Type B pancreatic cell (in vitro differentiated cells): ENCODE data around the gene CKS1B. TPM values are rescaled to one million over a fixed set of nuclear protein-coding genes. Genes with fewer than 3 reads are reported as not detected.

ENCODE experiments used
- DNase-seq: peaks from one replicate; pipeline ENCODE4 v3.0.0; 2021; ENCODE audit warnings: mixed read lengths; ENCODE audit not compliant: unreplicated experiment; ENCODE audit errors: extremely low spot score
- H3K27ac Mint-ChIP-seq: 2 replicates; pipeline ENCODE4 v1.8.0; 2021; ENCODE audit warnings: mild to moderate bottlenecking, mixed read lengths
- H3K27me3 Mint-ChIP-seq: 2 replicates; pipeline ENCODE4 v1.8.0; 2021; ENCODE audit warnings: mixed read lengths
- H3K36me3 Mint-ChIP-seq: 2 replicates; pipeline ENCODE4 v1.8.0; 2021; ENCODE audit warnings: mixed read lengths
- H3K4me1 Mint-ChIP-seq: one replicate; pipeline ENCODE4 v1.8.0; 2021; ENCODE audit warnings: mixed read lengths; ENCODE audit not compliant: unreplicated experiment
- H3K4me3 Mint-ChIP-seq: 2 replicates; pipeline ENCODE4 v1.8.0; 2021; ENCODE audit warnings: mild to moderate bottlenecking, mixed read lengths
- H3K9me3 Mint-ChIP-seq: 2 replicates; pipeline ENCODE4 v1.8.0; 2021; ENCODE audit warnings: mixed read lengths
- total RNA-seq: library from RNA; stranded (reverse); gene quantifications from 2 replicates; pipeline ENCODE4 v1.2.1, GENCODE V29; 2021; ENCODE audit warnings: low replicate concordance
- TF ChIP-seq, protein P1 (sequence below): fragments of 200-600 bp; sonication (generic); conservative IDR thresholded peaks from 2 replicates; pipeline ENCODE4 v1.5.0; 2021; ENCODE audit warnings: antibody characterized with exemption, mild to moderate bottlenecking

Gene CKS1B
- total RNA-seq, 1 donor from 2014 or later, result 119 TPM

DNA sequence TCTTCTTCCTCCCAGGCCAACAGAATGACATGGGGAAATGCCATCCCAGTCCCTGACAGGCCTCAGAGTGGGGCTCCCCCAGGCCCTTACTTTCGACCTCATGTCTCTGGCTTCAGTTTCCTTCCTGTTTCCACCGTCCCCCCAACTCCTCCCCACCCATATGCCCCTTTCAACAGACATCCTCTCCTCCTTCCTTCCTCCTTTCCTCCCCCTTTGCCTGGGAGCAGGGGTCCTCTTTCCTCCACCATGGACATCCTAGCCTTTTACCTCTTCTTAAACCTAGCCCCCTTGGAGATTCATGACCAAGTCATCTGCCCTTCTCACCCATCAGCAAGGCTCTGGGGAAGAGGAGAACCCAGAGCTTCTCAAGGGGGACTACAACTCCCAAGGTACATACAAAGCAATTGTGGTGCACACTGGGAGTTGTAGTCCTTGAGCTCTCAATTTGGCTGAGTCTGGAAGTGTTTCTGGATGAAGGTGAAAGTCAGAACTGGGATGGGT, 32.2 kb downstream of the CKS1B start:
- H3K27me3 Mint-ChIP-seq, result no peaks in the 10 kb centered on the region
- peaks cover 26% of the 10 kb centered on the region for H3K4me1 Mint-ChIP-seq
- no peak for DNase-seq
- no peaks in the 10 kb centered on the region for H3K9me3 Mint-ChIP-seq
- peak overlapping the region; percentile 83 for H3K27ac Mint-ChIP-seq
- H3K36me3 Mint-ChIP-seq, result no peaks in the 10 kb centered on the region
- H3K4me3 Mint-ChIP-seq, result peak overlapping the region; percentile 81
- TF ChIP-seq, protein P1, sequence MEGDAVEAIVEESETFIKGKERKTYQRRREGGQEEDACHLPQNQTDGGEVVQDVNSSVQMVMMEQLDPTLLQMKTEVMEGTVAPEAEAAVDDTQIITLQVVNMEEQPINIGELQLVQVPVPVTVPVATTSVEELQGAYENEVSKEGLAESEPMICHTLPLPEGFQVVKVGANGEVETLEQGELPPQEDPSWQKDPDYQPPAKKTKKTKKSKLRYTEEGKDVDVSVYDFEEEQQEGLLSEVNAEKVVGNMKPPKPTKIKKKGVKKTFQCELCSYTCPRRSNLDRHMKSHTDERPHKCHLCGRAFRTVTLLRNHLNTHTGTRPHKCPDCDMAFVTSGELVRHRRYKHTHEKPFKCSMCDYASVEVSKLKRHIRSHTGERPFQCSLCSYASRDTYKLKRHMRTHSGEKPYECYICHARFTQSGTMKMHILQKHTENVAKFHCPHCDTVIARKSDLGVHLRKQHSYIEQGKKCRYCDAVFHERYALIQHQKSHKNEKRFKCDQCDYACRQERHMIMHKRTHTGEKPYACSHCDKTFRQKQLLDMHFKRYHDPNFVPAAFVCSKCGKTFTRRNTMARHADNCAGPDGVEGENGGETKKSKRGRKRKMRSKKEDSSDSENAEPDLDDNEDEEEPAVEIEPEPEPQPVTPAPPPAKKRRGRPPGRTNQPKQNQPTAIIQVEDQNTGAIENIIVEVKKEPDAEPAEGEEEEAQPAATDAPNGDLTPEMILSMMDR, result no peak

DNA sequence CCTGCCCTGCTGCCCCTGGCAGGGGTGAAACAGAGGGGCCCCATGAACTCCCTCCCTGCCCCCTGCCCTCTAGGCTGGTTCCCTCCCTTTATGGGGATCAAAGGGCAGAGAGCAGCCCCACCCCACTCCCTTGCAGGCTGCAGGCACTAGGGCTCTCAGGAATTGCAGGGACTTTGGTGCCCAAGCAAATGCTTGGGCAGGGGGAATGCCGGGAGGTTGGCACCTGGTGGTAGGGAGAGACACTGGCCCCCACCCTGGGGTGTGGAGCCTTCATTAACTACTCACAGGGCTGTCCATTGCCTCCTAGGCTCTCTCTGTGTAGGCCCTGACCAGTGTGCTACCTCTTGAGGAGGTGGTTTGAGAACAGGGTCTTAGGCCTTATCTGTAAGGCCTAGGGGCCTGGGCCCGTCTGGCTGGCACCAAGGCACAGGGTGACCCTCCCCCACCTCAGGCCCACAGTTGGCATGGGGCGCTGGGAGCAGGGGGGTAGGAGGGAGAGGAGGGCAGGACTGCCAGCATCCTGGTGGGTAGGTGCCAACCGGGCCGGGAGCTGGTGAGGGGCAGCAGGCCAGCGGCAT, 32.9 kb downstream of the CKS1B start:
- Mint-ChIP-seq H3K27me3 (no peaks in the 10 kb centered on the region), H3K4me1 (peaks cover 31% of the 10 kb centered on the region), H3K4me3 (peak overlapping the region; percentile 81), H3K27ac (no peak overlapping the region), H3K9me3 (no peaks in the 10 kb centered on the region), H3K36me3 (no peaks in the 10 kb centered on the region)
- peak; percentile 69 for DNase-seq
- TF ChIP-seq, protein P1, result no peak

DNA sequence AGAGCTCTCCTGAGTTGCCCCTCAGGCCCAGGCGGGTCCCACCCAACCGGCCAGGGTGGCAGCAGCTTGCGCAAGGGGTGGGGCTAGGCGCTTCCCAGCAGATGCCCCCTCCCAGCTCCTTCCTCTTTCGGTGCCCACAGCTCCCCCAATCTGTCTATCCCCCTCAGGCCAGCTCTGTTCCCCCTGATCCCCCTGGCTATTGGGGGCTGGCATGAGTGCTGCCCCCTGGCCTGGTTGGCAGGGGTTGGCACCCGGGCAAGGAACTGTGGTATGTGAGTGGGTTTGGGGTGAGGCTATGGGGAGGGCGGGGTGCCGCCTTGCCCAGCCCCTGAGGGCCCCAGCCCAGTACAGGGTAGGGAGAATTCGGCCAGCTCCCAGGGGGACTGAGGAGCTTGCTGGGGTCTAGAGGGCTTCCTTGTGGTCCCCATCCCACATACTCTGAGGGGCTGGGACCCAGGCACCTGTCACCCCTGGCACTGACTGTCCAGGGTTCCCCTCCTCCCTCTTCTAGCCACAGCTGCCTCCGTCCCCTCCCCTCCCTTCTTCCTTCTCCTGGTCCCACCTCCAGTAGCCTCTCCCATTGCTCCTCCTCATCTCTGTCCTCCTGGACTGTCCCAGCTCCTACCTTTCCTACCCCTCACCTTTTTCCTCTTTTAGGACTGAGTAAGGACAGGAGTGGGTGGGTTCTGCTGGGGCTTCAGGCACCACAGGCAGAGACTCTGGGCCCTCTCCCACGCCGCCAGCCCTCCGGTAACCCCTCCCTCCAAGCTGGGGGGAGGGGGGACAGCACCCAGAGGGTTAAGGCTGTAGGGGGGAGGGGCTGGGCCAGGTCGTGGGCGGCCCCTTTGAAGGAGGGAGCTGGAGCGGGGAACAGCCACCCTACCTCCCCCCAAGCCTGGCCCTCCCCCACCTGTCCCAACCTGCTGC, 33.8 kb downstream of the CKS1B start:
- peak overlapping the region; percentile 44 for H3K4me3 Mint-ChIP-seq
- H3K27ac Mint-ChIP-seq, result no peak overlapping the region
- peaks cover 40% of the 10 kb centered on the region for H3K4me1 Mint-ChIP-seq

DNA sequence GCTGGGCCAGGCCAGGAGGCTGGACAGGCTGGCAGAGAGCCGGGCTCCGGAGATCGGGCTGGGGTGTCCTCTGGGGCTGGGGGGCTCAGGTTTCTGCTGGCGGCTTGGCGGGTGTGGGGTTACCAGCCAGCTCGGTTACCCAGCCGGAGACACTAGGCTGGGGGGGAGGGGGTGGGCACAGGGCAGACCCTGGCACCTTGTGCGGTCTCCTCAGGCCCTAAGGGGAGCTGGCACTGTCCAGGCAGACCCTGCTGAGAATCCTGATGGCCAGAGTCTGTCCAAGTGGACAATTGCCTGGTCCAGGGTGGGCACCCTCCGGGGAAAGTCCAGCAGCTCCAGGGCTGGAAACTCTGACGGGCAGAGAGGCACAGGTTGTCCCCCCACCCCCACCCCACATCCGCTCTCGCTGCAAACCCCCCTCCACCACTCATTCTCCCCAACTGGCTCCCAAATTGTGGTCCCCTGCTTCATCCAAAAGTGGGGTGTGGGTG, 34.8 kb downstream of the CKS1B start:
- DNase-seq, result no peak
- TF ChIP-seq, protein P1, result no peak
- no peaks in the 10 kb centered on the region for H3K36me3 Mint-ChIP-seq
- no peaks in the 10 kb centered on the region for H3K27me3 Mint-ChIP-seq
- H3K9me3 Mint-ChIP-seq, result no peaks in the 10 kb centered on the region
- peak overlapping the region; percentile 73 for H3K27ac Mint-ChIP-seq
- H3K4me1 Mint-ChIP-seq, result peaks cover 37% of the 10 kb centered on the region
- no peak overlapping the region for H3K4me3 Mint-ChIP-seq

More for the DNA sequence above, 33.8 kb downstream of the CKS1B start:
- TF ChIP-seq, protein P1, result no peak
- DNase-seq, result no peak
- H3K9me3 Mint-ChIP-seq, result no peaks in the 10 kb centered on the region
- H3K27me3 Mint-ChIP-seq, result no peaks in the 10 kb centered on the region
- H3K36me3 Mint-ChIP-seq, result no peaks in the 10 kb centered on the region

DNA sequence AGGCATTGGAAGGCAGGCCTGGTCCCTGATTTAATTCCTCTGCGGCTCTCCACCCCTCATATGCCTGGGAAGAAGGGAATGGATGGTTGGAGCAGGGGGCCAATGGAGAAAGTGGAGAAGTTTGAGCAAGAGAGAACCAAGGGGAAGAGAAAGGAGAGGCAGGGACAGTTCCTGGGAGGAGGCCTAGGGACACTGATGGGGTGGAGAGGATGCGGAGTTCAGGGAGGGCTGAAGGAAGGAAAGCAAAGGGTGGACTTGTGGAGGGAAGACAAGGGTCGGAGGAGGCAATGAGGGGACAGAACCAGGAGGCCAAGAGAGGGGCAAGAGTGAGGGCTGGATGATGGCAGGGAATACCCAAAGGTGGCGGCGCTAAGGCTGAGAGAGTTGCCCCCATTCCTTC, 35.3 kb downstream of the CKS1B start:
- TF ChIP-seq, protein P1, result no peak
- Mint-ChIP-seq H3K27me3 (no peaks in the 10 kb centered on the region), H3K4me3 (peak overlapping the region; percentile 40), H3K4me1 (peaks cover 34% of the 10 kb centered on the region), H3K9me3 (no peaks in the 10 kb centered on the region), H3K36me3 (no peaks in the 10 kb centered on the region), H3K27ac (peak overlapping the region; percentile 73)
- DNase-seq, result no peak
